Esophagus muscularis mucosa (tissue), 3 donors: ENCODE data around the gene RPRML.

Experiments used
- POLR2A ChIP-seq: fragments of 450-650 bp; IDR thresholded peaks from one replicate; pipeline ENCODE4 v1.6.1; 2017; ENCODE audit warnings: antibody characterized with exemption, moderate library complexity, mild to moderate bottlenecking, low read depth
- POLR2AphosphoS5 ChIP-seq, 2 donors: sonication (generic); formaldehyde crosslinking; IDR thresholded peaks; one replicate each; pipeline ENCODE4 v1.6.1; 2017; ENCODE audit warnings: antibody characterized with exemption in 2 of 2
- TF ChIP-seq, protein P1 (sequence below), 3 experiments: fragments of 200-600 bp in 2 of 3; fragments of 450-650 bp in 1 of 3; sonication (generic) in 2 of 3; IDR thresholded peaks; one replicate each; pipeline ENCODE4 v1.5.1; 2017 to 2019; ENCODE audit warnings: antibody characterized with exemption in 3 of 3, mild to moderate bottlenecking in 2 of 3, moderate library complexity in 1 of 3

GRCh38 chr17:46984341-46984740 lies 5.3 kb upstream of the RPRML start:
- TF ChIP-seq POLR2AphosphoS5 (IDR thresholded peaks at IDR 0.05) (no peak), POLR2A (no peak)
- TF ChIP-seq, protein P1, sequence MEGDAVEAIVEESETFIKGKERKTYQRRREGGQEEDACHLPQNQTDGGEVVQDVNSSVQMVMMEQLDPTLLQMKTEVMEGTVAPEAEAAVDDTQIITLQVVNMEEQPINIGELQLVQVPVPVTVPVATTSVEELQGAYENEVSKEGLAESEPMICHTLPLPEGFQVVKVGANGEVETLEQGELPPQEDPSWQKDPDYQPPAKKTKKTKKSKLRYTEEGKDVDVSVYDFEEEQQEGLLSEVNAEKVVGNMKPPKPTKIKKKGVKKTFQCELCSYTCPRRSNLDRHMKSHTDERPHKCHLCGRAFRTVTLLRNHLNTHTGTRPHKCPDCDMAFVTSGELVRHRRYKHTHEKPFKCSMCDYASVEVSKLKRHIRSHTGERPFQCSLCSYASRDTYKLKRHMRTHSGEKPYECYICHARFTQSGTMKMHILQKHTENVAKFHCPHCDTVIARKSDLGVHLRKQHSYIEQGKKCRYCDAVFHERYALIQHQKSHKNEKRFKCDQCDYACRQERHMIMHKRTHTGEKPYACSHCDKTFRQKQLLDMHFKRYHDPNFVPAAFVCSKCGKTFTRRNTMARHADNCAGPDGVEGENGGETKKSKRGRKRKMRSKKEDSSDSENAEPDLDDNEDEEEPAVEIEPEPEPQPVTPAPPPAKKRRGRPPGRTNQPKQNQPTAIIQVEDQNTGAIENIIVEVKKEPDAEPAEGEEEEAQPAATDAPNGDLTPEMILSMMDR (IDR thresholded peaks at IDR 0.05), result no peak
